Caco-2 (cell line): ENCODE measurements around the gene TRMT61B. TPM values are rescaled to one million over a fixed set of nuclear protein-coding genes. Genes with fewer than 3 reads are reported as not detected.
A peak's percentile ranks its signal among the peaks of the same experiment; 100 is the strongest.

Source experiments
- BruUV-seq: library from RNA; stranded (reverse); fragments of 400-500 nt; replicated peaks from 2 replicates; lab custom pipeline; 2021; lab: Mats Ljungman, UMichigan
- CTCF ChIA-PET: fragments of 300-600 bp; sonication (Branson Sonifier 250); formaldehyde crosslinking; loops from one replicate; lab custom pipeline; 2022; ENCODE audit warnings: antibody characterized with exemption; lab: Charles Lee
- POLR2A ChIA-PET: fragments of 300-600 bp; sonication (Branson Sonifier 250); formaldehyde crosslinking; loops from one replicate; lab custom pipeline; 2022; ENCODE audit warnings: antibody characterized with exemption; lab: Charles Lee
- DNase-seq, 2 experiments: peaks; one replicate each; pipeline versions ENCODE4 v3.0.0 to v3.0.0-alpha.2; 2020 to 2022
- H3K27me3 ChIP-seq: replicated peaks from 2 replicates; pipeline ENCODE4 v1.6.0; 2011; ENCODE audit warnings: low read length; ENCODE audit not compliant: control insufficient read depth, insufficient read depth
- H3K36me3 ChIP-seq: 2 replicates; pipeline ENCODE4 v1.5.1; 2011; ENCODE audit warnings: low read length; ENCODE audit not compliant: control insufficient read depth, insufficient read depth
- H3K4me1 ChIP-seq: fragments of 250-450 bp; sonication (Bioruptor Pico); 2 replicates; pipeline ENCODE4 v1.5.1; 2020; ENCODE audit warnings: mild to moderate bottlenecking
- H3K4me3 ChIP-seq: 2 replicates; pipeline ENCODE4 v1.5.1; 2011; ENCODE audit warnings: low read depth, mild to moderate bottlenecking, control low read depth, low read length
- H3K9me3 ChIP-seq: fragments of 250-450 bp; sonication (Bioruptor Pico); 2 replicates; pipeline ENCODE4 v1.5.1; 2020; ENCODE audit warnings: mild to moderate bottlenecking, moderate library complexity
- H3K27ac Mint-ChIP-seq: one replicate; pipeline ENCODE4 v1.8.0; 2022; ENCODE audit warnings: mixed read lengths; ENCODE audit not compliant: unreplicated experiment
- H3K27me3 Mint-ChIP-seq: one replicate; pipeline ENCODE4 v1.8.0; 2022; ENCODE audit warnings: mixed read lengths; ENCODE audit not compliant: insufficient read depth, unreplicated experiment
- H3K36me3 Mint-ChIP-seq: one replicate; pipeline ENCODE4 v1.8.0; 2022; ENCODE audit warnings: mild to moderate bottlenecking, mixed read lengths; ENCODE audit not compliant: insufficient read depth, unreplicated experiment
- H3K4me1 Mint-ChIP-seq: one replicate; pipeline ENCODE4 v1.8.0; 2022; ENCODE audit warnings: low read depth, mixed read lengths; ENCODE audit not compliant: unreplicated experiment
- H3K4me3 Mint-ChIP-seq: one replicate; pipeline ENCODE4 v1.8.0; 2022; ENCODE audit warnings: mild to moderate bottlenecking, moderate library complexity, mixed read lengths; ENCODE audit not compliant: unreplicated experiment
- H3K9me3 Mint-ChIP-seq: one replicate; pipeline ENCODE4 v1.8.0; 2022; ENCODE audit warnings: mixed read lengths; ENCODE audit not compliant: unreplicated experiment
- intact Hi-C: fragments of 100-400 bp; cut with micrococcal nuclease; formaldehyde crosslinking; loops from one replicate; pipeline ENCODE4 v1.10.0; 2022; ENCODE audit not compliant: unreplicated experiment
- total RNA-seq: library from RNA; stranded (reverse); gene quantifications from 2 replicates; pipeline ENCODE4 v1.2.3, GENCODE V29; 2022
- TF ChIP-seq, protein P1 (sequence below), 2 experiments: fragments of 200-600 bp in 1 of 2; IDR thresholded peaks; 1 replicate in 1 of 2; 2 replicates in 1 of 2; pipeline versions ENCODE4 v1.5.1 to v1.8.0; 2011 to 2022; ENCODE audit warnings: antibody characterized with exemption in 1 of 2, control low read depth in 1 of 2, inconsistent platforms in 1 of 2, low read depth in 1 of 2, low read length in 1 of 2, mild to moderate bottlenecking in 1 of 2, moderate library complexity in 1 of 2; ENCODE audit not compliant: insufficient read depth in 1 of 2, severe bottlenecking in 1 of 2, unreplicated experiment in 1 of 2

The TRMT61B gene
- total RNA-seq, 1 experiment from 2014 or later = 19.9 TPM

DNA sequence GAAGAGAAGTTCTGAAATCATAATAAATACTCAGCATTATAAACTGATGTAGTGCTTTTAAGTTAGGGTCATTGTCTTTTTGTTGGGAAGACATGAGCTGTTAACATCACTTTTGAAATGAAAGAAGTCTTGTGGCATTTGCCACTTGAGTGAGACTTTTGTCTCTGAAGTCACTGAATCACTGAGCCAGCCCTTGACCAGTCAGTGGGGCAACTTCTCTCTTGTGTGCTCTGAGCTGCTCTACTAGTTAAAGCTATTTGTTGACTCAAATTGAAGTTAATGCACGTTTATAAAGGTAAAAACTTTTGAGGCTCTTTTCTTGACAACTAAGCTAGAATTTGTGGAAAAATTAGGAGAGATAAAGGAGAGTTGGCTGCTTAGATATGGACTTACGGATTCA, 31.1 kb upstream of the TRMT61B start:
- BruUV-seq = no TSS peak
- Histone ChIP-seq H3K9me3 (no peaks in the 10 kb centered on the region), H3K4me1 (peaks cover 12% of the 10 kb centered on the region), H3K4me3 (no peak overlapping the region), H3K27me3 (no peaks in the 10 kb centered on the region), H3K36me3 (peaks cover 4% of the 10 kb centered on the region)
- H3K36me3 Mint-ChIP-seq = peaks cover 57% of the 10 kb centered on the region
- intact Hi-C loops = no loop called here
- TF ChIP-seq, protein P1, sequence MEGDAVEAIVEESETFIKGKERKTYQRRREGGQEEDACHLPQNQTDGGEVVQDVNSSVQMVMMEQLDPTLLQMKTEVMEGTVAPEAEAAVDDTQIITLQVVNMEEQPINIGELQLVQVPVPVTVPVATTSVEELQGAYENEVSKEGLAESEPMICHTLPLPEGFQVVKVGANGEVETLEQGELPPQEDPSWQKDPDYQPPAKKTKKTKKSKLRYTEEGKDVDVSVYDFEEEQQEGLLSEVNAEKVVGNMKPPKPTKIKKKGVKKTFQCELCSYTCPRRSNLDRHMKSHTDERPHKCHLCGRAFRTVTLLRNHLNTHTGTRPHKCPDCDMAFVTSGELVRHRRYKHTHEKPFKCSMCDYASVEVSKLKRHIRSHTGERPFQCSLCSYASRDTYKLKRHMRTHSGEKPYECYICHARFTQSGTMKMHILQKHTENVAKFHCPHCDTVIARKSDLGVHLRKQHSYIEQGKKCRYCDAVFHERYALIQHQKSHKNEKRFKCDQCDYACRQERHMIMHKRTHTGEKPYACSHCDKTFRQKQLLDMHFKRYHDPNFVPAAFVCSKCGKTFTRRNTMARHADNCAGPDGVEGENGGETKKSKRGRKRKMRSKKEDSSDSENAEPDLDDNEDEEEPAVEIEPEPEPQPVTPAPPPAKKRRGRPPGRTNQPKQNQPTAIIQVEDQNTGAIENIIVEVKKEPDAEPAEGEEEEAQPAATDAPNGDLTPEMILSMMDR (IDR thresholded peaks at IDR 0.05; ENCODE audit: insufficient read depth in 1 of 2, low read depth in 1 of 2, low read length in 1 of 2, severe bottlenecking in 1 of 2, unreplicated experiment in 1 of 2) = no peak
- H3K4me1 Mint-ChIP-seq = peaks cover 28% of the 10 kb centered on the region
- no peak overlapping the region for H3K27ac Mint-ChIP-seq
- no peaks in the 10 kb centered on the region for H3K9me3 Mint-ChIP-seq
- ChIA-PET POLR2A (interaction anchor here (0.7 kb wide), 1 partner anchor 31 kb away, joined by 3 read pairs; the partner anchor contains the start of gene TRMT61B), CTCF (no interaction called here)
- no peaks in the 10 kb centered on the region for H3K27me3 Mint-ChIP-seq
- DNase-seq = no peak
- no peak overlapping the region for H3K4me3 Mint-ChIP-seq

DNA sequence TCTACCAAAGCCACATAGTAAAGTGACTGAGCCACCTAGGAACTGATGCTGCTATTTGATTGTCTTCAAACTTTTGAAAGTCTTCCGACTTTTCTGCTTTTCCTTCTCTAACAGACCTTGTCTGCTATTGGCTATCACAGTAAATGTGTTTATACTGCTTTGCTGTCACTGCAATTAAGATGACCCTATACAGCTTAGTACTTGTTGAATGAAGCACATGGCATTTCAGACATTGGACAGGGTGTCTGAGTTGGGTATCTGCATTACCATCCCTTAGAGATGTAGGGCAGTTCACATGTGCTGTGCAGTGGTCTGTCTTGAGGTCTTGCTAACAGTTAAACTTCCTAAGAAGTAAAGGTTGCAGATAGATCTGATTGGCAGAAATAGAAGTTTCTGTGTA, 27.9 kb upstream of the TRMT61B start:
- Mint-ChIP-seq H3K4me1 (peaks cover 28% of the 10 kb centered on the region), H3K27ac (no peak overlapping the region), H3K4me3 (no peak overlapping the region), H3K36me3 (peaks cover 47% of the 10 kb centered on the region), H3K27me3 (no peaks in the 10 kb centered on the region), H3K9me3 (no peaks in the 10 kb centered on the region)
- CTCF ChIA-PET = no interaction called here
- intact Hi-C loops = no loop called here
- no peaks in the 10 kb centered on the region for H3K27me3 ChIP-seq
- no peak for DNase-seq
- POLR2A ChIA-PET = no interaction called here
- TF ChIP-seq, protein P1 (IDR thresholded peaks at IDR 0.05; ENCODE audit: insufficient read depth in 1 of 2, low read depth in 1 of 2, low read length in 1 of 2, severe bottlenecking in 1 of 2, unreplicated experiment in 1 of 2) = no peak
- no peaks in the 10 kb centered on the region for H3K9me3 ChIP-seq
- peaks cover 13% of the 10 kb centered on the region for H3K4me1 ChIP-seq
- peaks cover 4% of the 10 kb centered on the region for H3K36me3 ChIP-seq
- no peak overlapping the region for H3K4me3 ChIP-seq
- BruUV-seq = no TSS peak

DNA sequence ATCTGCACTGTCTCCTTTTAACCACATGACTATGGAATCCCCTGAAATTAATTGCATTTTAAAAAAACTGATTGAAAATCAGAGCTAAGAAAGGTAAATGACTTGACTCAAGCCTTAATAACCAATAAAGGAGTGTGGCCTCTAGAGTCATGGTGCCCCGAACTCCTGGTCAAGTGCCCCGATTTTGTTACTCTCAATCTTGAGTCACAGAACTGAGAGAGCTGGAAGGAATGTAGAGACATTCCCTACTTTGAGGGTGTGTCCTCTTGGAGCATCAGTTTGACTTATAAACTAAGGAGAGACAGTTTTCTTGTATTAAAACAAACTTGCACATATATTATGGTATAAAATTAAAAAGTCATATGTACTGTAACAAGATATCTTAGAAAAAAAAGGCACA, 26.8 kb upstream of the TRMT61B start:
- POLR2A ChIA-PET = no interaction called here

More for the DNA sequence above, 26.8 kb upstream of the TRMT61B start:
- no peak overlapping the region for H3K27ac Mint-ChIP-seq
- no peaks in the 10 kb centered on the region for H3K27me3 Mint-ChIP-seq
- DNase-seq = no peak
- Histone ChIP-seq H3K9me3 (no peaks in the 10 kb centered on the region), H3K4me3 (no peak overlapping the region), H3K27me3 (no peaks in the 10 kb centered on the region), H3K36me3 (no peaks in the 10 kb centered on the region; the same call in 1 of the 2 replicates), H3K4me1 (peaks cover 13% of the 10 kb centered on the region)
- intact Hi-C loops = no loop called here
- peaks cover 28% of the 10 kb centered on the region for H3K4me1 Mint-ChIP-seq
- BruUV-seq = no TSS peak
- CTCF ChIA-PET = no interaction called here
- no peaks in the 10 kb centered on the region for H3K9me3 Mint-ChIP-seq
- H3K36me3 Mint-ChIP-seq = peaks cover 37% of the 10 kb centered on the region
- H3K4me3 Mint-ChIP-seq = peak overlapping the region; percentile 40
- TF ChIP-seq, protein P1 (IDR thresholded peaks at IDR 0.05; ENCODE audit: insufficient read depth in 1 of 2, low read depth in 1 of 2, low read length in 1 of 2, severe bottlenecking in 1 of 2, unreplicated experiment in 1 of 2) = no peak
